CD4-positive, alpha-beta T cell treated with Interferon alpha-2 for 1 hour (primary cell): Measurements from ENCODE around the gene SEC24A.
"Not testable (repeated sequence)": the region's sequence is repeated elsewhere in the genome, so short reads cannot be mapped to it uniquely, and the experiment has no call there.

Source experiments
- DNase-seq, 2 donors: peaks; one replicate each; pipeline ENCODE4 v3.0.0-alpha.2; 2020 to 2022

SEC24A gene

GRCh38 chr5:134650660-134651059 lies 2.1 kb downstream of the SEC24A start:
- DNase-seq = not testable (repeated sequence)

- DNase-seq = no peak
These were observed 2.9 kb downstream of the SEC24A start for GRCh38 chr5:134651531-134651930.

GRCh38 chr5:134656690-134657089 lies 8.1 kb downstream of the SEC24A start:
- no peak for DNase-seq

- DNase-seq = no peak
These were observed 10.9 kb downstream of the SEC24A start for GRCh38 chr5:134659456-134659855.

- DNase-seq = no peak
These were observed 11.3 kb downstream of the SEC24A start for GRCh38 chr5:134659922-134660321.

- no peak for DNase-seq
These were observed 14.4 kb downstream of the SEC24A start for GRCh38 chr5:134662971-134663370.

GRCh38 chr5:134664448-134664847 lies 15.9 kb downstream of the SEC24A start:
- no peak for DNase-seq

- DNase-seq = not testable (repeated sequence)
These were observed 25.0 kb downstream of the SEC24A start for GRCh38 chr5:134673546-134673945.

- DNase-seq = not testable (repeated sequence)
These were observed 28.8 kb downstream of the SEC24A start for GRCh38 chr5:134677357-134677756.

- DNase-seq = not testable (repeated sequence)
These were observed 41.6 kb downstream of the SEC24A start for GRCh38 chr5:134690144-134690543.

- no peak for DNase-seq
These were observed 44.1 kb downstream of the SEC24A start for GRCh38 chr5:134692722-134693121.

GRCh38 chr5:134708301-134708700 lies 59.7 kb downstream of the SEC24A start:
- no peak for DNase-seq

- no peak for DNase-seq
These were observed 65.5 kb downstream of the SEC24A start for GRCh38 chr5:134714120-134714519.

GRCh38 chr5:134714541-134714940 lies 66.0 kb downstream of the SEC24A start:
- no peak for DNase-seq

- DNase-seq = not testable (repeated sequence)
These were observed 66.9 kb downstream of the SEC24A start for GRCh38 chr5:134715466-134715865.

- no peak for DNase-seq
These were observed 76.3 kb downstream of the SEC24A start for GRCh38 chr5:134724872-134725271.

GRCh38 chr5:134732819-134733218 lies 84.2 kb downstream of the SEC24A start:
- DNase-seq = no peak

GRCh38 chr5:134735243-134735642 lies 86.7 kb downstream of the SEC24A start:
- DNase-seq = no peak

- no peak for DNase-seq
These were observed 87.7 kb downstream of the SEC24A start for GRCh38 chr5:134736173-134736812.

- peak; percentile 97 to 98 for DNase-seq
These were observed 89.8 kb downstream of the SEC24A start, which contains the start of gene CAMLG for GRCh38 chr5:134738133-134738962. TSS of gene CAMLG (plus strand) at chr5:134738548. CDS start at chr5:134738621, 73 bp downstream.

GRCh38 chr5:134738963-134739661 lies 90.5 kb downstream of the SEC24A start:
- peak; percentile 5 to 44 for DNase-seq

GRCh38 chr5:134741052-134741451 lies 92.5 kb downstream of the SEC24A start:
- DNase-seq = no peak

GRCh38 chr5:134742134-134742533 lies 93.5 kb downstream of the SEC24A start:
- no peak for DNase-seq

GRCh38 chr5:134749415-134749814 lies 100.8 kb downstream of the SEC24A start:
- no peak for DNase-seq
